ENCODE results near the gene CCDC69. TPM values are rescaled to one million over a fixed set of nuclear protein-coding genes. Genes with fewer than 3 reads are reported as not detected.

Gene CCDC69
- 10 to 100 TPM; 39.1 to 75.3 TPM for total RNA-seq

GRCh38 chr5:151223447-151224264 lies at the start of gene CCDC69:
Gene CCDC69, minus strand, starts transcription at chr5:151224092. Its CDS starts 122 bp downstream, at chr5:151223970.
- Histone ChIP-seq H3K4me1 (ENCODE audit: control insufficient read depth in 1 of 2, low read depth in 2 of 2) (peaks cover 11 to 39% of the 10 kb centered on the region in 2 donors), H3K4me3 (peak within 1 kb of the TSS; percentile 90)
- TF ChIP-seq, protein P1, sequence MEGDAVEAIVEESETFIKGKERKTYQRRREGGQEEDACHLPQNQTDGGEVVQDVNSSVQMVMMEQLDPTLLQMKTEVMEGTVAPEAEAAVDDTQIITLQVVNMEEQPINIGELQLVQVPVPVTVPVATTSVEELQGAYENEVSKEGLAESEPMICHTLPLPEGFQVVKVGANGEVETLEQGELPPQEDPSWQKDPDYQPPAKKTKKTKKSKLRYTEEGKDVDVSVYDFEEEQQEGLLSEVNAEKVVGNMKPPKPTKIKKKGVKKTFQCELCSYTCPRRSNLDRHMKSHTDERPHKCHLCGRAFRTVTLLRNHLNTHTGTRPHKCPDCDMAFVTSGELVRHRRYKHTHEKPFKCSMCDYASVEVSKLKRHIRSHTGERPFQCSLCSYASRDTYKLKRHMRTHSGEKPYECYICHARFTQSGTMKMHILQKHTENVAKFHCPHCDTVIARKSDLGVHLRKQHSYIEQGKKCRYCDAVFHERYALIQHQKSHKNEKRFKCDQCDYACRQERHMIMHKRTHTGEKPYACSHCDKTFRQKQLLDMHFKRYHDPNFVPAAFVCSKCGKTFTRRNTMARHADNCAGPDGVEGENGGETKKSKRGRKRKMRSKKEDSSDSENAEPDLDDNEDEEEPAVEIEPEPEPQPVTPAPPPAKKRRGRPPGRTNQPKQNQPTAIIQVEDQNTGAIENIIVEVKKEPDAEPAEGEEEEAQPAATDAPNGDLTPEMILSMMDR (IDR thresholded peaks at IDR 0.05), result no peak

GRCh38 chr5:151271336-151271735 lies 47.4 kb upstream of the CCDC69 start:
- no peaks in the 10 kb centered on the region for H3K27me3 ChIP-seq (replicated peaks; ENCODE audit: insufficient read depth)
- H3K9me3 ChIP-seq, result no peaks in the 10 kb centered on the region
- ATAC-seq (ENCODE audit: insufficient number of reproducible peaks, low FRiP score, low read depth), result no peak
- TF ChIP-seq, protein P1 (IDR thresholded peaks at IDR 0.05), result no peak
- no peaks in the 10 kb centered on the region for H3K4me1 ChIP-seq (ENCODE audit: control insufficient read depth in 1 of 2, low read depth in 2 of 2)
- H3K27ac ChIP-seq, result no peak overlapping the region
- peaks cover 13% of the 10 kb centered on the region for H3K36me3 ChIP-seq
- no peak overlapping the region for H3K4me3 ChIP-seq
- DNase-seq (ENCODE audit: low spot score), result no peak

More at GRCh38 chr5:151223447-151224264, at the start of gene CCDC69:
- Histone ChIP-seq H3K36me3 (no peaks in the 10 kb centered on the region), H3K27me3 (replicated peaks; ENCODE audit: insufficient read depth) (no peaks in the 10 kb centered on the region), H3K27ac (peak within 1 kb of the TSS; percentile 67 to 68), H3K9me3 (no peaks in the 10 kb centered on the region)
- ATAC-seq (ENCODE audit: insufficient number of reproducible peaks, low FRiP score, low read depth), result no peak
- no peak for DNase-seq (ENCODE audit: low spot score)

- Histone ChIP-seq H3K4me3 (no peak overlapping the region), H3K4me1 (ENCODE audit: control insufficient read depth in 1 of 2, low read depth in 2 of 2) (no peaks in the 10 kb centered on the region), H3K9me3 (no peaks in the 10 kb centered on the region), H3K27ac (no peak overlapping the region), H3K27me3 (replicated peaks; ENCODE audit: insufficient read depth) (no peaks in the 10 kb centered on the region), H3K36me3 (peaks cover 13% of the 10 kb centered on the region)
- DNase-seq (ENCODE audit: low spot score) (no peak), ATAC-seq (ENCODE audit: insufficient number of reproducible peaks, low FRiP score, low read depth) (no peak)
- TF ChIP-seq, protein P1 (IDR thresholded peaks at IDR 0.05), result no peak
Measured at GRCh38 chr5:151270599-151270998, 46.7 kb upstream of the CCDC69 start.

DNA sequence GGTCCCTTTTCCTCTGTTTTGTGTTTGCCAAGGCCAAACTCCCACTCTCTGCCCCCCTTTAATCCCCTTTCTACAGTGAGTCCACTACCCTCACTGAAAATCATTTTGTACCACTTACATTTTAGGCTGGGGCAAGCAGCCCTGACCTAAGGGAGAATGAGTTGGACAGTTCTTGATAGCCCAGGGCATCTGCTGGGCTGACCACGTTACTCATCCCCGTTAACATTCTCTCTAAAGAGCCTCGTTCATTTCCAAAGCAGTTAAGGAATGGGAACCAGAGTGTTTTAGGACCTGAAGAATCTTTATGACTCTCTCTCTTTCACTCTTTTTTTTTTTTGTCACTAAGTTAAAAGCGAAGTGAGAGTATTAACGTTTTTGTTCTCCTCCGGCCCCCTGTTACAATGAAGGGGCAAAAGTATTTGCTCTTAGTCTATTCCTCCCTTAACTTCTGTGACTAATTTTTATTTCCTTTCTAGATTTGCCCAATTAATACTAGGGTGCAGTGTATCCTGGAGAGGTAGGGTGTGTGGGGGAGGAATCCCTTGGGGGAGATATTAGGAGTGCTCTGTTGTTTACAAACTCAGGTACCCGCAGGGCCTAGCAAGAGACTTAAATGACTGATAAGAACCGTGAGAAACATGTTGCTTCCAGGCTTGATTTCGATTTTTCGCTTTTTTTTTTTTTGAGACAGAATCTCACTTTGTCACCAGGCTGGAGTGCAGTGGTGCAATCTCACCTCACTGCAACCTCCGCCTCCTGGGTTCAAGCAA lies 43.8 kb upstream of the CCDC69 start:
- ATAC-seq (ENCODE audit: insufficient number of reproducible peaks, low FRiP score, low read depth) (no peak), DNase-seq (ENCODE audit: low spot score) (no peak)
- Histone ChIP-seq H3K27me3 (replicated peaks; ENCODE audit: insufficient read depth) (no peaks in the 10 kb centered on the region), H3K27ac (no peak overlapping the region), H3K4me3 (no peak overlapping the region), H3K4me1 (ENCODE audit: control insufficient read depth in 1 of 2, low read depth in 2 of 2) (no peaks in the 10 kb centered on the region), H3K9me3 (no peaks in the 10 kb centered on the region), H3K36me3 (peaks cover 14% of the 10 kb centered on the region)
- TF ChIP-seq, protein P1 (IDR thresholded peaks at IDR 0.05), result no peak

DNA sequence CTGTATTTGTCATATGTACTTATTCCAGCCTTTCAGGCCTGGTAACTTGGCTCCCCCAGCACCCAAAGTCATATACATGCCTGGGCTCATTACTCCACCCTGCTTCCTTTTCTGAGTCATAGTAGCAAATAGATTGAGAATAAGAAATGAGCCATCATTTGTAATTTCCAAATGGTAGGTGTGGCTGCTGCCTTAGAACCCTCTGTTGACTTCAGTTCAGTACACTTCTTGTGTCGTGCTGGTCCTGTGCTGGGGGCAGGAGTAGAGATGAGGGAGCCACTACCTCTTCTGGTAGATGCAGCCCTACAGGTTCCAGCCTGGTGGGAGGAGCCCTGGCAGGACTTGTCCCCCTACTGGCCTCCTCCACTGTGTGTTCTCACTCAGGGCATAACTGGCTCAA lies 40.2 kb upstream of the CCDC69 start:
- ATAC-seq (ENCODE audit: insufficient number of reproducible peaks, low FRiP score, low read depth), result no peak
- TF ChIP-seq, protein P1 (IDR thresholded peaks at IDR 0.05), result no peak
- Histone ChIP-seq H3K27ac (no peak overlapping the region), H3K36me3 (peaks cover 25% of the 10 kb centered on the region), H3K27me3 (replicated peaks; ENCODE audit: insufficient read depth) (no peaks in the 10 kb centered on the region), H3K4me3 (no peak overlapping the region), H3K9me3 (no peaks in the 10 kb centered on the region), H3K4me1 (ENCODE audit: control insufficient read depth in 1 of 2, low read depth in 2 of 2) (no peaks in the 10 kb centered on the region)
- DNase-seq (ENCODE audit: low spot score), result no peak
